ENCODE data around the gene GADD45G. TPM values are rescaled to one million over a fixed set of nuclear protein-coding genes. Genes with fewer than 3 reads are reported as not detected.

GADD45G gene
- total and polyA plus RNA-seq, 4 donors = 5.5 to 106 (median 43.3) TPM

DNA sequence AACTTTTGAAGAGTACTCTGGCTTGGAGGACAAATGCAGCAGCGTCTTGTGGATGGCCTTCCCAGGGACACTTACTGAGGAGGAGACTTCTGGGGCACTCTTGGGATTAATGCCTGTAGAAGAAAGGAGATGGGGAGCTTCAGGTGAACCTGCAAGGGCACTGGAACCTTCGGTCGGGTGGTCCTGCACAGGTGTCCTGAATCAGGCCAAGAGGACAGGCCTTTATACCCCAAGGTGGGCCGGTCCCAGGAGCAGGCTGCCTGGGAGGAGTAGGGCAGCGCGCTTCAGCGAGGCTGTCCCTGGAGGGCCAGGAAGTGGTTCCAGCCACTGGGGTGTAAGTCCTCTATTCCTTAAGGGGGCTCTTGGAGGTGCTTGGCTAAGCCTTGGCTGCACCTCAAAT lies 27.9 kb downstream of the GADD45G start:
- peaks cover 5 to 33% (median 23%) of the 10 kb centered on the region in 4 donors for H3K4me1 ChIP-seq (ENCODE audit: control insufficient read depth in 4 of 4, insufficient read depth in 4 of 4, low read length in 3 of 4)
- no peak for DNase-seq (ENCODE audit: low spot score)
- TF ChIP-seq, protein P1, sequence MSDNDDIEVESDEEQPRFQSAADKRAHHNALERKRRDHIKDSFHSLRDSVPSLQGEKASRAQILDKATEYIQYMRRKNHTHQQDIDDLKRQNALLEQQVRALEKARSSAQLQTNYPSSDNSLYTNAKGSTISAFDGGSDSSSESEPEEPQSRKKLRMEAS (IDR thresholded peaks at IDR 0.05) = no peak
- TF ChIP-seq TAF1 (conservative IDR thresholded peaks at IDR 0.05) (no peak), YY1 (IDR thresholded peaks at IDR 0.05) (no peak), HNF4G (IDR thresholded peaks at IDR 0.05) (no peak), EGR1 (IDR thresholded peaks at IDR 0.05; ENCODE audit: low read depth in 2 of 2) (no peak), RXRA (IDR thresholded peaks at IDR 0.05) (no peak), SP1 (IDR thresholded peaks at IDR 0.05) (no peak), FOXA1 (IDR thresholded peaks at IDR 0.05) (no peak), NR2F2 (IDR thresholded peaks at IDR 0.05) (no peak)
- TF ChIP-seq, protein P2, sequence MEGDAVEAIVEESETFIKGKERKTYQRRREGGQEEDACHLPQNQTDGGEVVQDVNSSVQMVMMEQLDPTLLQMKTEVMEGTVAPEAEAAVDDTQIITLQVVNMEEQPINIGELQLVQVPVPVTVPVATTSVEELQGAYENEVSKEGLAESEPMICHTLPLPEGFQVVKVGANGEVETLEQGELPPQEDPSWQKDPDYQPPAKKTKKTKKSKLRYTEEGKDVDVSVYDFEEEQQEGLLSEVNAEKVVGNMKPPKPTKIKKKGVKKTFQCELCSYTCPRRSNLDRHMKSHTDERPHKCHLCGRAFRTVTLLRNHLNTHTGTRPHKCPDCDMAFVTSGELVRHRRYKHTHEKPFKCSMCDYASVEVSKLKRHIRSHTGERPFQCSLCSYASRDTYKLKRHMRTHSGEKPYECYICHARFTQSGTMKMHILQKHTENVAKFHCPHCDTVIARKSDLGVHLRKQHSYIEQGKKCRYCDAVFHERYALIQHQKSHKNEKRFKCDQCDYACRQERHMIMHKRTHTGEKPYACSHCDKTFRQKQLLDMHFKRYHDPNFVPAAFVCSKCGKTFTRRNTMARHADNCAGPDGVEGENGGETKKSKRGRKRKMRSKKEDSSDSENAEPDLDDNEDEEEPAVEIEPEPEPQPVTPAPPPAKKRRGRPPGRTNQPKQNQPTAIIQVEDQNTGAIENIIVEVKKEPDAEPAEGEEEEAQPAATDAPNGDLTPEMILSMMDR (IDR thresholded peaks at IDR 0.05; ENCODE audit: low read depth, low read length, missing input control) = no peak
- TF ChIP-seq, protein P3, sequence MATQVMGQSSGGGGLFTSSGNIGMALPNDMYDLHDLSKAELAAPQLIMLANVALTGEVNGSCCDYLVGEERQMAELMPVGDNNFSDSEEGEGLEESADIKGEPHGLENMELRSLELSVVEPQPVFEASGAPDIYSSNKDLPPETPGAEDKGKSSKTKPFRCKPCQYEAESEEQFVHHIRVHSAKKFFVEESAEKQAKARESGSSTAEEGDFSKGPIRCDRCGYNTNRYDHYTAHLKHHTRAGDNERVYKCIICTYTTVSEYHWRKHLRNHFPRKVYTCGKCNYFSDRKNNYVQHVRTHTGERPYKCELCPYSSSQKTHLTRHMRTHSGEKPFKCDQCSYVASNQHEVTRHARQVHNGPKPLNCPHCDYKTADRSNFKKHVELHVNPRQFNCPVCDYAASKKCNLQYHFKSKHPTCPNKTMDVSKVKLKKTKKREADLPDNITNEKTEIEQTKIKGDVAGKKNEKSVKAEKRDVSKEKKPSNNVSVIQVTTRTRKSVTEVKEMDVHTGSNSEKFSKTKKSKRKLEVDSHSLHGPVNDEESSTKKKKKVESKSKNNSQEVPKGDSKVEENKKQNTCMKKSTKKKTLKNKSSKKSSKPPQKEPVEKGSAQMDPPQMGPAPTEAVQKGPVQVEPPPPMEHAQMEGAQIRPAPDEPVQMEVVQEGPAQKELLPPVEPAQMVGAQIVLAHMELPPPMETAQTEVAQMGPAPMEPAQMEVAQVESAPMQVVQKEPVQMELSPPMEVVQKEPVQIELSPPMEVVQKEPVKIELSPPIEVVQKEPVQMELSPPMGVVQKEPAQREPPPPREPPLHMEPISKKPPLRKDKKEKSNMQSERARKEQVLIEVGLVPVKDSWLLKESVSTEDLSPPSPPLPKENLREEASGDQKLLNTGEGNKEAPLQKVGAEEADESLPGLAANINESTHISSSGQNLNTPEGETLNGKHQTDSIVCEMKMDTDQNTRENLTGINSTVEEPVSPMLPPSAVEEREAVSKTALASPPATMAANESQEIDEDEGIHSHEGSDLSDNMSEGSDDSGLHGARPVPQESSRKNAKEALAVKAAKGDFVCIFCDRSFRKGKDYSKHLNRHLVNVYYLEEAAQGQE (IDR thresholded peaks at IDR 0.05) = no peak
- TF ChIP-seq, protein P4, sequence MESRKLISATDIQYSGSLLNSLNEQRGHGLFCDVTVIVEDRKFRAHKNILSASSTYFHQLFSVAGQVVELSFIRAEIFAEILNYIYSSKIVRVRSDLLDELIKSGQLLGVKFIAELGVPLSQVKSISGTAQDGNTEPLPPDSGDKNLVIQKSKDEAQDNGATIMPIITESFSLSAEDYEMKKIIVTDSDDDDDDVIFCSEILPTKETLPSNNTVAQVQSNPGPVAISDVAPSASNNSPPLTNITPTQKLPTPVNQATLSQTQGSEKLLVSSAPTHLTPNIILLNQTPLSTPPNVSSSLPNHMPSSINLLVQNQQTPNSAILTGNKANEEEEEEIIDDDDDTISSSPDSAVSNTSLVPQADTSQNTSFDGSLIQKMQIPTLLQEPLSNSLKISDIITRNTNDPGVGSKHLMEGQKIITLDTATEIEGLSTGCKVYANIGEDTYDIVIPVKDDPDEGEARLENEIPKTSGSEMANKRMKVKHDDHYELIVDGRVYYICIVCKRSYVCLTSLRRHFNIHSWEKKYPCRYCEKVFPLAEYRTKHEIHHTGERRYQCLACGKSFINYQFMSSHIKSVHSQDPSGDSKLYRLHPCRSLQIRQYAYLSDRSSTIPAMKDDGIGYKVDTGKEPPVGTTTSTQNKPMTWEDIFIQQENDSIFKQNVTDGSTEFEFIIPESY (IDR thresholded peaks at IDR 0.05) = no peak
- WGBS = 94% methylated on average over 7 of the region's 7 CpGs
- H3K36me3 ChIP-seq (ENCODE audit: control insufficient read depth in 4 of 4, insufficient read depth in 3 of 4, low read depth in 1 of 4, low read length in 3 of 4) = no peaks in the 10 kb centered on the region
- H3K27ac ChIP-seq (ENCODE audit: low read depth in 1 of 2, low read length in 2 of 2) = peak overlapping the region; percentile 58 to 82
- no peak overlapping the region for H3K4me3 ChIP-seq (ENCODE audit: low read depth in 1 of 3, low read length in 3 of 3)
- no peaks in the 10 kb centered on the region for H3K9me3 ChIP-seq (ENCODE audit: control insufficient read depth in 4 of 4, low read length in 3 of 4)
- H3K9ac ChIP-seq (ENCODE audit: low read depth in 1 of 2, low read length in 2 of 2) = peak overlapping the region in 1 of 2 donors; percentile 68
- no peaks in the 10 kb centered on the region for H3K27me3 ChIP-seq (ENCODE audit: control insufficient read depth in 4 of 4, insufficient read depth in 4 of 4, low read length in 3 of 4)

DNA sequence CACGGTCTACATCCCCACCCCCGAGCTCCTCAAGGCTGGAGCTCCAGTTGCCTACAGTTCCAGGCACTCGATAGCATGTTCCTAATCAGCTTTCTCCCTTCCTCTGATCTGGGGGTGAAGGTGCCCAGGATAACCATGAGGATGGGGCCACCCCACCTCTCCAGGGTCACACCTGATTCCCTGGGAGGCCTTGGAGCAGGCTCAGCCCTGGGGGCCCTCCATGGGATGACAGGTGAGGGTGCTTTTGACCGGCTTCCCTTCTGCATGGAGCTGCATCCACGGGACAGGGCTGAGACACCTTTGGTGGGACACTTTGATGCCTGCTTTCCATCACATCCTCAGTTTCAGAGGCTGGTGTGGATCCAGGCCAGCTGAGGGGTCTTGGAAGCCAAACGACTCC lies 28.6 kb downstream of the GADD45G start:
- Histone ChIP-seq H3K9ac (ENCODE audit: low read depth in 1 of 2, low read length in 2 of 2) (no peak overlapping the region), H3K27me3 (ENCODE audit: control insufficient read depth in 4 of 4, insufficient read depth in 4 of 4, low read length in 3 of 4) (no peaks in the 10 kb centered on the region), H3K36me3 (ENCODE audit: control insufficient read depth in 4 of 4, insufficient read depth in 3 of 4, low read depth in 1 of 4, low read length in 3 of 4) (no peaks in the 10 kb centered on the region), H3K27ac (ENCODE audit: low read depth in 1 of 2, low read length in 2 of 2) (peak overlapping the region in 1 of 2 donors; percentile 82), H3K4me1 (ENCODE audit: control insufficient read depth in 4 of 4, insufficient read depth in 4 of 4, low read length in 3 of 4) (peaks cover 5 to 33% (median 23%) of the 10 kb centered on the region in 4 donors), H3K4me3 (ENCODE audit: low read depth in 1 of 3, low read length in 3 of 3) (no peak overlapping the region), H3K9me3 (ENCODE audit: control insufficient read depth in 4 of 4, low read length in 3 of 4) (no peaks in the 10 kb centered on the region)
- DNase-seq (ENCODE audit: low spot score) = no peak
- TF ChIP-seq, protein P2 (IDR thresholded peaks at IDR 0.05; ENCODE audit: low read depth, low read length, missing input control) = no peak
- TF ChIP-seq TAF1 (conservative IDR thresholded peaks at IDR 0.05) (no peak), NR2F2 (IDR thresholded peaks at IDR 0.05) (no peak), RXRA (IDR thresholded peaks at IDR 0.05) (no peak), HNF4G (IDR thresholded peaks at IDR 0.05) (no peak), EGR1 (IDR thresholded peaks at IDR 0.05; ENCODE audit: low read depth in 2 of 2) (no peak), JUND (IDR thresholded peaks at IDR 0.05) (no peak), FOXA1 (IDR thresholded peaks at IDR 0.05) (no peak)
- TF ChIP-seq, protein P5, sequence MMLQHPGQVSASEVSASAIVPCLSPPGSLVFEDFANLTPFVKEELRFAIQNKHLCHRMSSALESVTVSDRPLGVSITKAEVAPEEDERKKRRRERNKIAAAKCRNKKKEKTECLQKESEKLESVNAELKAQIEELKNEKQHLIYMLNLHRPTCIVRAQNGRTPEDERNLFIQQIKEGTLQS (IDR thresholded peaks at IDR 0.05) = no peak
- TF ChIP-seq, protein P4 (IDR thresholded peaks at IDR 0.05) = no peak
- WGBS = 95% methylated on average over 6 of the region's 6 CpGs
